ENCODE data around the gene SYNGR1.
A peak's percentile ranks its signal among the peaks of the same experiment; 100 is the strongest.

The SYNGR1 gene

GRCh38 chr22:39426380-39427043, 76.7 kb downstream of the SYNGR1 start:
- Histone ChIP-seq H3K9ac (ENCODE audit: low read length) (no peak overlapping the region), H3K4me1 (ENCODE audit: control insufficient read depth, insufficient read depth, low read length) (peaks cover 6% of the 10 kb centered on the region), H3K27me3 (ENCODE audit: control insufficient read depth, insufficient read depth, low read length) (no peaks in the 10 kb centered on the region), H3K4me3 (ENCODE audit: low read length) (no peak overlapping the region), H3K27ac (ENCODE audit: low read depth, low read length) (no peak overlapping the region), H3K36me3 (ENCODE audit: control insufficient read depth, insufficient read depth, low read length) (peaks cover 29% of the 10 kb centered on the region)

DNA sequence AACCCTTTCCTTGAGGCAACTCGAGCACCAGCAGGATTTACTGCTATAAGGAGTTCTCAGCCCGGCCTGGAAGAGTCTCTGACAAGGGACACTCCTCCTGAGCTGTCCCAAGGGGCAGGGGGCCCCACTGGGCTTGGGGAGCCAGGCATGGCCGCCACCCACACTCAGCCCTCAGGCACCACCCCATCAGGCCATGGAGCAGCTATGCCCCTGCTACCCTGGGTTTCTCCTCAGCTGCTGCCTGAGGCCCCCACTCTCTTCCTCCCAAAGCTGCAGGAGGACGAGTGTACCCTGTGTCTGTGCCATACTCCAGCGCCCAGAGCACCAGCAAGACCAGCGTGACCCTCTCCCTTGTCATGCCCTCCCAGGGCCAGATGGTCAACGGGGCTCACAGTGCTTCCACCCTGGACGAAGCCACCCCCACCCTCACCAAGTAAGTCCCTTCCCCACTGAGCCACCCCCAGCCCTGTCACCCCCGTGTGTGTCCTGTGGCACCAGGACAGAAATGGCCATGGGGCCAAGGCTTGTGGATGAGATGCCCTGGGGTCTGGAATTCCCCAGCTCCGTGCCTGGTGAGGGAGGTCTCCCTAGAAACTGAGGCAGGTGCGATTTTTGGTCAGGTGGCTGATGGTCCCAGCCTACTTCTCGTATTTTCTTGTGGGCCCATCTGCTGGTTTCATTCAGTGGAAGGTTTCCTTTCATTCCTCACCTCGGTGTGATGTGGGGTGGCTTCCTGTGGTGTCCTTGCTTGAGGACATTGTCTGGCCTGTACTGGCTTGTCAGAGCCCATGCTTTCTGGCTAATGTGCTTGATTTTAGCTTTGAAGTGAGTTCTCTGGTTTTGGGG, 78.2 kb downstream of the SYNGR1 start:
- no peak overlapping the region for H3K27ac ChIP-seq (ENCODE audit: low read depth, low read length)
- no peak overlapping the region for H3K4me3 ChIP-seq (ENCODE audit: low read length)
- H3K9ac ChIP-seq (ENCODE audit: low read length) = no peak overlapping the region
- peaks cover 14% of the 10 kb centered on the region for H3K4me1 ChIP-seq (ENCODE audit: control insufficient read depth, insufficient read depth, low read length)
- H3K27me3 ChIP-seq (ENCODE audit: control insufficient read depth, insufficient read depth, low read length) = no peaks in the 10 kb centered on the region
- peaks cover 24% of the 10 kb centered on the region for H3K36me3 ChIP-seq (ENCODE audit: control insufficient read depth, insufficient read depth, low read length)

GRCh38 chr22:39428597-39429071, 78.8 kb downstream of the SYNGR1 start:
- no peak overlapping the region for H3K27ac ChIP-seq (ENCODE audit: low read depth, low read length)
- H3K4me1 ChIP-seq (ENCODE audit: control insufficient read depth, insufficient read depth, low read length) = peaks cover 14% of the 10 kb centered on the region
- H3K4me3 ChIP-seq (ENCODE audit: low read length) = no peak overlapping the region
- peaks cover 24% of the 10 kb centered on the region for H3K36me3 ChIP-seq (ENCODE audit: control insufficient read depth, insufficient read depth, low read length)
- H3K9ac ChIP-seq (ENCODE audit: low read length) = no peak overlapping the region
- H3K27me3 ChIP-seq (ENCODE audit: control insufficient read depth, insufficient read depth, low read length) = no peaks in the 10 kb centered on the region

DNA sequence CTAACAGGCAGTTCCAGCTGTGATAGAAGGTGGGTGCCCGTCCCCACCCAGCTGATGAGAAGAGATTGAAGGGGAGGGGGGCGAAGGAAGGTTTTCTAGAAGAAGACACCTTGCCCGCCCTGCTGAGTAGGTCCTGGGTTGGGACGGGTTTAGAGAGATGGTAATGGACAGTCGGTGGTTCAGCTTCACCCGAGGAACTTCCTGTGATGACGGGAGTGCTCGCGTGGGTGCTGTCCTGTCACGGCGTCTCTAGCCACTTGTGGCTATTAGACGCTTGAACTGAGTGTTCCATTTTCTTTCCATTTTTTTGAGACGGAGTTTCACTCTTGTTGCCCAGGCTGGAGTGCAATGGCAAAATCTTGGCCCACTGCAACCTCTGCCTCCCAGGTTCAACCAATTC, 79.4 kb downstream of the SYNGR1 start:
- Histone ChIP-seq H3K4me3 (ENCODE audit: low read length) (no peak overlapping the region), H3K27ac (ENCODE audit: low read depth, low read length) (no peak overlapping the region), H3K27me3 (ENCODE audit: control insufficient read depth, insufficient read depth, low read length) (no peaks in the 10 kb centered on the region), H3K36me3 (ENCODE audit: control insufficient read depth, insufficient read depth, low read length) (peaks cover 27% of the 10 kb centered on the region), H3K9ac (ENCODE audit: low read length) (no peak overlapping the region), H3K4me1 (ENCODE audit: control insufficient read depth, insufficient read depth, low read length) (peaks cover 14% of the 10 kb centered on the region)

GRCh38 chr22:39429916-39430575, 80.3 kb downstream of the SYNGR1 start:
- Histone ChIP-seq H3K36me3 (ENCODE audit: control insufficient read depth, insufficient read depth, low read length) (peaks cover 27% of the 10 kb centered on the region), H3K27ac (ENCODE audit: low read depth, low read length) (peak overlapping the region; percentile 90), H3K4me3 (ENCODE audit: low read length) (no peak overlapping the region)

DNA sequence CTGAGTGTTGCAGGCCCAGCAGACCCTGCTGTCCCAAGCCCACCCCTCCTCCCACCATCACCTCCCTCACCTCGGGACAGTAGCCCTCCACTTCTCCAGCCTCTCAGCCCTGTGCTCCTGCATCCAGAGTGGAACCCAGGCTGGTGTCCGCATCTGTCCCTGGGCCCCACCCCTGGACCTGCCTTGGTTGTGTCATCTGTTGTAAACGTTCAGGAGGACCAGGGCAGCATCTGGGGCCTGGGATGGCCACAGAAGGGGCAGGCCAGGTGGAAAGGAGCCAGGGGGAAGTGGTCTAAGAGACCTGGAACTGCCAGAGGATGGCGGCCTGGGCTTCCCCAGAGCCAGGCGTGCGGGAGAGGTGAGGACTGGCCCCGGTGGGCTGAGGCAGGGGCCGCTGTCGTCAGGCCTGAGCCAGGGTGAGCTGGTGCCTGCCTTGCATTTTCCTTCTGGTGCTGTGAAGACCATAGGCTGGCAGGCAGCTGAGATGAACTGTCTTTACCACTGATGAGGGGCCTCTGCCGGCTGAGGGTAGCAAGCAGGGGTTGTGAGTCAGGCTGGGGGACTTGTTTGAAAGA, 80.9 kb downstream of the SYNGR1 start:
- no peaks in the 10 kb centered on the region for H3K27me3 ChIP-seq (ENCODE audit: control insufficient read depth, insufficient read depth, low read length)
- peaks cover 14% of the 10 kb centered on the region for H3K4me1 ChIP-seq (ENCODE audit: control insufficient read depth, insufficient read depth, low read length)
- H3K4me3 ChIP-seq (ENCODE audit: low read length) = no peak overlapping the region
- peak overlapping the region; percentile 90 for H3K27ac ChIP-seq (ENCODE audit: low read depth, low read length)
- peaks cover 27% of the 10 kb centered on the region for H3K36me3 ChIP-seq (ENCODE audit: control insufficient read depth, insufficient read depth, low read length)
- no peak overlapping the region for H3K9ac ChIP-seq (ENCODE audit: low read length)

More at GRCh38 chr22:39429916-39430575, 80.3 kb downstream of the SYNGR1 start:
- H3K27me3 ChIP-seq (ENCODE audit: control insufficient read depth, insufficient read depth, low read length) = no peaks in the 10 kb centered on the region
- H3K9ac ChIP-seq (ENCODE audit: low read length) = no peak overlapping the region
- H3K4me1 ChIP-seq (ENCODE audit: control insufficient read depth, insufficient read depth, low read length) = peaks cover 14% of the 10 kb centered on the region

GRCh38 chr22:39431216-39431801, 81.5 kb downstream of the SYNGR1 start:
- no peak overlapping the region for H3K4me3 ChIP-seq (ENCODE audit: low read length)
- no peak overlapping the region for H3K9ac ChIP-seq (ENCODE audit: low read length)
- H3K27me3 ChIP-seq (ENCODE audit: control insufficient read depth, insufficient read depth, low read length) = no peaks in the 10 kb centered on the region
- peak overlapping the region; percentile 90 for H3K27ac ChIP-seq (ENCODE audit: low read depth, low read length)
- peaks cover 14% of the 10 kb centered on the region for H3K4me1 ChIP-seq (ENCODE audit: control insufficient read depth, insufficient read depth, low read length)
- peaks cover 27% of the 10 kb centered on the region for H3K36me3 ChIP-seq (ENCODE audit: control insufficient read depth, insufficient read depth, low read length)

DNA sequence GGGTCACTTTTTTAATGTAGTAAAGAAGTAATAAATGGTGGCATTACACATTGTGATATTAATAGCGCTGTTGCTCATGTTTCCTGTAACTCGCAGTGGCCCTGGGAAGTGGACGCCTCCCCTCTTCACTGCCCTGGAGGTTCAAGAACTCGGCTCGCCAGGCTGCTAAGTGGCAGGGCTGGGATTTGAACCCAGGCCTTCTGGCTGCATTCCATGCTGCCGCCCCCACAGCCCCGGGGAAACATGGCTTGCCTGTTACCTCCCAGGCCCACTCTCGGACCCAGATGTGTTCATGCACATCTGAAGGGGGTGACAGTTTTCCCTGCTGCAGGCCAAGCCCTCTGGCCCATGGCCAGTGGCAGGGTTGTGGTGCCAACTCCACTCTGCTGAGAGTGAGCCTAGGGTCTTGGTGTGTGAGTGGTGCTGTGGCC, 82.0 kb downstream of the SYNGR1 start:
- H3K9ac ChIP-seq (ENCODE audit: low read length) = no peak overlapping the region
- H3K36me3 ChIP-seq (ENCODE audit: control insufficient read depth, insufficient read depth, low read length) = peaks cover 23% of the 10 kb centered on the region
- H3K27me3 ChIP-seq (ENCODE audit: control insufficient read depth, insufficient read depth, low read length) = no peaks in the 10 kb centered on the region
- H3K27ac ChIP-seq (ENCODE audit: low read depth, low read length) = peak overlapping the region; percentile 90
- H3K4me3 ChIP-seq (ENCODE audit: low read length) = no peak overlapping the region
- H3K4me1 ChIP-seq (ENCODE audit: control insufficient read depth, insufficient read depth, low read length) = peaks cover 14% of the 10 kb centered on the region

- peak overlapping the region; percentile 90 for H3K27ac ChIP-seq (ENCODE audit: low read depth, low read length)
- no peak overlapping the region for H3K9ac ChIP-seq (ENCODE audit: low read length)
- H3K4me3 ChIP-seq (ENCODE audit: low read length) = no peak overlapping the region
- H3K27me3 ChIP-seq (ENCODE audit: control insufficient read depth, insufficient read depth, low read length) = no peaks in the 10 kb centered on the region
- peaks cover 17% of the 10 kb centered on the region for H3K36me3 ChIP-seq (ENCODE audit: control insufficient read depth, insufficient read depth, low read length)
- peaks cover 15% of the 10 kb centered on the region for H3K4me1 ChIP-seq (ENCODE audit: control insufficient read depth, insufficient read depth, low read length)
These were observed 82.6 kb downstream of the SYNGR1 start for GRCh38 chr22:39432361-39432811.

GRCh38 chr22:39433476-39434242, 83.9 kb downstream of the SYNGR1 start:
- H3K4me3 ChIP-seq (ENCODE audit: low read length) = no peak overlapping the region
- peaks cover 18% of the 10 kb centered on the region for H3K4me1 ChIP-seq (ENCODE audit: control insufficient read depth, insufficient read depth, low read length)
- H3K36me3 ChIP-seq (ENCODE audit: control insufficient read depth, insufficient read depth, low read length) = peaks cover 14% of the 10 kb centered on the region
- peak overlapping the region; percentile 21 for H3K9ac ChIP-seq (ENCODE audit: low read length)
- H3K27ac ChIP-seq (ENCODE audit: low read depth, low read length) = peak overlapping the region; percentile 14
- H3K27me3 ChIP-seq (ENCODE audit: control insufficient read depth, insufficient read depth, low read length) = no peaks in the 10 kb centered on the region

GRCh38 chr22:39434243-39434653, 84.5 kb downstream of the SYNGR1 start:
- no peak overlapping the region for H3K4me3 ChIP-seq (ENCODE audit: low read length)
- peaks cover 18% of the 10 kb centered on the region for H3K4me1 ChIP-seq (ENCODE audit: control insufficient read depth, insufficient read depth, low read length)
- no peaks in the 10 kb centered on the region for H3K27me3 ChIP-seq (ENCODE audit: control insufficient read depth, insufficient read depth, low read length)
- H3K27ac ChIP-seq (ENCODE audit: low read depth, low read length) = peak overlapping the region; percentile 14
- peaks cover 14% of the 10 kb centered on the region for H3K36me3 ChIP-seq (ENCODE audit: control insufficient read depth, insufficient read depth, low read length)
- H3K9ac ChIP-seq (ENCODE audit: low read length) = peak overlapping the region; percentile 21
